Measurements from ENCODE around the gene TXLNG.

The TXLNG gene

GRCh38 chrX:16785247-16786138 lies 773 bp upstream of the TXLNG start:
- DNase-seq = no peak

- no peak for DNase-seq
Measured at GRCh38 chrX:16786791-16787735, 797 bp downstream of the TXLNG start.

- no peak for DNase-seq
Measured at GRCh38 chrX:16788477-16788876, 2.2 kb downstream of the TXLNG start.

GRCh38 chrX:16796298-16796697 lies 10.0 kb downstream of the TXLNG start:
- DNase-seq = no peak

GRCh38 chrX:16797358-16797757 lies 11.1 kb downstream of the TXLNG start:
- DNase-seq = peak in 1 of 2 experiments; percentile 6

- DNase-seq = no peak
Measured at GRCh38 chrX:16797841-16798240, 11.6 kb downstream of the TXLNG start.

GRCh38 chrX:16804923-16805464 lies 18.7 kb downstream of the TXLNG start:
- no peak for DNase-seq

- no peak for DNase-seq
Measured at GRCh38 chrX:16807548-16807947, 21.3 kb downstream of the TXLNG start.

- no peak for DNase-seq
Measured at GRCh38 chrX:16807976-16808542, 21.8 kb downstream of the TXLNG start.

GRCh38 chrX:16814597-16814996 lies 28.3 kb downstream of the TXLNG start:
- DNase-seq = no peak

- no peak for DNase-seq
Measured at GRCh38 chrX:16819634-16820033, 33.4 kb downstream of the TXLNG start.

GRCh38 chrX:16822723-16823122 lies 36.5 kb downstream of the TXLNG start:
- no peak for DNase-seq

GRCh38 chrX:16825264-16826035 lies 39.2 kb downstream of the TXLNG start:
- DNase-seq = no peak

- DNase-seq = no peak
Measured at GRCh38 chrX:16826207-16826606, 39.9 kb downstream of the TXLNG start.

- no peak for DNase-seq
Measured at GRCh38 chrX:16827225-16827624, 41.0 kb downstream of the TXLNG start.

GRCh38 chrX:16828124-16828908 lies 42.0 kb downstream of the TXLNG start:
- no peak for DNase-seq

GRCh38 chrX:16832301-16832700 lies 46.0 kb downstream of the TXLNG start:
- DNase-seq = no peak

GRCh38 chrX:16834806-16835205 lies 48.5 kb downstream of the TXLNG start:
- DNase-seq = no peak

GRCh38 chrX:16836371-16836770 lies 50.1 kb downstream of the TXLNG start:
- no peak for DNase-seq

GRCh38 chrX:16838202-16839066 lies 52.2 kb downstream of the TXLNG start:
- no peak for DNase-seq
